Heart left ventricle (tissue), 16 donors: ENCODE data around the gene WSCD2. TPM values are rescaled to one million over a fixed set of nuclear protein-coding genes. Genes with fewer than 3 reads are reported as not detected.

Experiments used
- ATAC-seq, 4 donors: fragments of 200-7000 bp; cut with Tn5 transposase; one replicate each; pipeline ENCODE4 v1.9.1; 2020 to 2022; ENCODE audit warnings: moderate library complexity in 4 of 4, mild to moderate bottlenecking in 3 of 4, moderate number of reproducible peaks in 1 of 4
- DNase-seq, 5 donors: peaks; one replicate each; pipeline ENCODE4 v3.0.0-alpha.2; 2020
- H3K27ac ChIP-seq, 12 donors: fragments of 200-600 bp; sonication (generic) in 4 of 12; one replicate each; pipeline versions ENCODE4 v1.5.0 to v1.8.0; 2016 to 2022; ENCODE audit warnings: mild to moderate bottlenecking in 2 of 12
- H3K27me3 ChIP-seq, 9 donors: fragments of 200-600 bp; sonication (generic) in 2 of 9; one replicate each; pipeline versions ENCODE4 v1.5.1 to v1.8.0; 2016 to 2022; ENCODE audit warnings: mild to moderate bottlenecking in 3 of 9
- H3K36me3 ChIP-seq, 9 donors: fragments of 200-600 bp; sonication (generic) in 2 of 9; one replicate each; pipeline versions ENCODE4 v1.5.0 to v1.8.0; 2018 to 2022; ENCODE audit warnings: mild to moderate bottlenecking in 2 of 9
- H3K4me1 ChIP-seq, 12 donors: fragments of 200-600 bp; sonication (generic) in 4 of 12; one replicate each; pipeline versions ENCODE4 v1.5.0 to v1.8.0; 2016 to 2022; ENCODE audit warnings: mild to moderate bottlenecking in 3 of 12
- H3K4me3 ChIP-seq, 12 donors: fragments of 200-600 bp; sonication (generic) in 4 of 12; one replicate each; pipeline versions ENCODE4 v1.5.0 to v1.8.0; 2017 to 2022; ENCODE audit warnings: mild to moderate bottlenecking in 9 of 12, moderate library complexity in 4 of 12
- H3K9me3 ChIP-seq, 12 donors: fragments of 200-600 bp; sonication (generic) in 4 of 12; one replicate each; pipeline versions ENCODE4 v1.5.0 to v1.8.0; 2016 to 2022; ENCODE audit warnings: mild to moderate bottlenecking in 1 of 12
- POLR2A ChIP-seq, 2 donors: fragments of 450-650 bp; IDR thresholded peaks; one replicate each; pipeline ENCODE4 v1.6.1; 2017; ENCODE audit warnings: antibody characterized with exemption in 2 of 2, mild to moderate bottlenecking in 2 of 2, moderate library complexity in 2 of 2
- WGBS, 4 donors: extraction: QIAGEN DNeasy Blood & Tissue Kit in 2 of 4; methylation state at CpG; one replicate each; pipeline versions ENCODE4 v1.1.5 to v1.1.7; 2013 to 2018; 5-methylcytosine and 5-hydroxymethylcytosine counted together
- intact Hi-C, 10 donors: fragments of 100-400 bp; cut with DNase I; formaldehyde crosslinking; loops; one replicate each; pipeline versions ENCODE4 v1.11.1 to v1.14.2; 2022
- polyA plus RNA-seq, 2 donors: library from polyadenylated mRNA; stranded (reverse); fragments of 200-250 nt; gene quantifications; one replicate each; pipeline ENCODE4 v1.2.3, GENCODE V29; 2013
- total RNA-seq, 9 donors: library from RNA; depleted of rRNA in 2 of 9; stranded (reverse); fragments of >200 nt in 2 of 9; fragmentation: NEBNext Ultra II Directional in 3 of 9; extraction: Animal tissue kit (Norgen Biotek cat#: 25700) in 3 of 9; gene quantifications; one replicate each; pipeline versions ENCODE4 v1.1.0 to v1.2.4, GENCODE V29; 2016 to 2023
- TF ChIP-seq, protein P1 (sequence below), 12 donors: fragments of 200-600 bp; sonication (generic) in 4 of 12; IDR thresholded peaks; one replicate each; pipeline versions ENCODE4 v1.5.0 to v1.8.0; 2018 to 2022; ENCODE audit warnings: antibody characterized with exemption in 12 of 12, mild to moderate bottlenecking in 5 of 12
- donor health status: ischemic (EF 13 %, LVEDD 7.1; RV severe dilation, severe dysfunction).
- donor health status: healthy with polysubstance abuse.
- donor health status: DM: no; HTN: yes; CAD: no.
- donor health status: DM: no; HTN: no; CAD: no.
- donor health status: ischemic (EF 25% LVEDD 6.9; RV normal size, moderate dysfunction).
- donor health status: ischemic (EF 25% LVEDD 5.7; RV mildly dilated, moderate dysfunction).
- donor health status: healthy.
- donor health status: DM: yes; HTN: yes; CAD: no.
- donor health status: ischemic (EF 35%, LVEDD 5.7; RV mildly dilated, moderate dysfunction).
- donor health status: nonischemic (EF 11% LVEDD 7.7; RV severe dilation, severe dysfunction).
- donor health status: DM: yes; HTN: yes; CAD: no.
- donor health status: PGD.
- donor health status: ischemic (EF 29% LVEDD 5.4; RV normal size, mild dysfunction).
- donor health status: nonischemic (EF 23%, LVEDD 6.1; RV moderate dilation, normal function).

WSCD2 gene
- total and polyA plus RNA-seq, 11 donors: 0.07 to 2.5 (median 0.49) TPM; not detected in 3

- H3K27me3 ChIP-seq: peaks cover 0 to 6% (median 0%) of the 10 kb centered on the region in 9 donors
- intact Hi-C loops: loop anchor here in 5 of 10 donors (10.0 kb wide), 3 partner anchors 102 to 432 kb away; partner anchors contain the start of gene PRDM4 (in 2 of the 5)
- no peak for DNase-seq
- no peak overlapping the region for H3K27ac ChIP-seq
- no peaks in the 10 kb centered on the region for H3K9me3 ChIP-seq
- H3K4me1 ChIP-seq: no peaks in the 10 kb centered on the region
- no peaks in the 10 kb centered on the region for H3K36me3 ChIP-seq
- H3K4me3 ChIP-seq: no peak overlapping the region
- 80 to 93% (median 82%) methylated on average over 1 of the region's 1 CpG for WGBS, 4 donors
- no peak for TF ChIP-seq POLR2A (IDR thresholded peaks at IDR 0.05)
- no peak for ATAC-seq
Measured at GRCh38 chr12:108196319-108196718, 67.2 kb downstream of the WSCD2 start.

DNA sequence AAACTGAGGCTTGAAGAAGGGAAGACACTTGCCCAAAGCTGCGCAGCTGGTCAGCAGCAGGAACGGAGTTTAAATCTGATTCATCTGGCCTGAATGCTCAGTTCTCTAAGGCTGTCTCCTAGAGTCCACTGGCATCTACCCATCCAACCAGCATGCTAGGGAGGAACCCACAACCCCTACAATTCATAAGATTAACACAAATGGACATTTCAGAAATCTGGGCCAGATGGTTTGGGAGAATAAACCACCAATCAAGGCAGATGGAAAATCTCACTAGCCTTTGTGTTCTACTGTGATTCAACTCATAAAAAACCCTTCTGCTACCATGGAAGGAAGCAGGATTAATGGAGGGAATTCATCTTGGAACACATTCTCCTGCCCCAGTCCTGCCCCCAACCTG lies 67.8 kb downstream of the WSCD2 start:
- no peak for DNase-seq
- Histone ChIP-seq H3K27me3 (peaks cover 0 to 6% (median 0%) of the 10 kb centered on the region in 9 donors), H3K4me3 (no peak overlapping the region), H3K27ac (no peak overlapping the region), H3K9me3 (no peaks in the 10 kb centered on the region), H3K4me1 (no peaks in the 10 kb centered on the region), H3K36me3 (no peaks in the 10 kb centered on the region)
- no peak for ATAC-seq
- TF ChIP-seq, protein P1, sequence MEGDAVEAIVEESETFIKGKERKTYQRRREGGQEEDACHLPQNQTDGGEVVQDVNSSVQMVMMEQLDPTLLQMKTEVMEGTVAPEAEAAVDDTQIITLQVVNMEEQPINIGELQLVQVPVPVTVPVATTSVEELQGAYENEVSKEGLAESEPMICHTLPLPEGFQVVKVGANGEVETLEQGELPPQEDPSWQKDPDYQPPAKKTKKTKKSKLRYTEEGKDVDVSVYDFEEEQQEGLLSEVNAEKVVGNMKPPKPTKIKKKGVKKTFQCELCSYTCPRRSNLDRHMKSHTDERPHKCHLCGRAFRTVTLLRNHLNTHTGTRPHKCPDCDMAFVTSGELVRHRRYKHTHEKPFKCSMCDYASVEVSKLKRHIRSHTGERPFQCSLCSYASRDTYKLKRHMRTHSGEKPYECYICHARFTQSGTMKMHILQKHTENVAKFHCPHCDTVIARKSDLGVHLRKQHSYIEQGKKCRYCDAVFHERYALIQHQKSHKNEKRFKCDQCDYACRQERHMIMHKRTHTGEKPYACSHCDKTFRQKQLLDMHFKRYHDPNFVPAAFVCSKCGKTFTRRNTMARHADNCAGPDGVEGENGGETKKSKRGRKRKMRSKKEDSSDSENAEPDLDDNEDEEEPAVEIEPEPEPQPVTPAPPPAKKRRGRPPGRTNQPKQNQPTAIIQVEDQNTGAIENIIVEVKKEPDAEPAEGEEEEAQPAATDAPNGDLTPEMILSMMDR (IDR thresholded peaks at IDR 0.05): no peak
- no peak for TF ChIP-seq POLR2A (IDR thresholded peaks at IDR 0.05)
- WGBS, 4 donors: 77 to 100% (median 93%) methylated on average over 2 of the region's 2 CpGs
- intact Hi-C loops: loop anchor here in 5 of 10 donors (10.0 kb wide), 3 partner anchors 102 to 432 kb away; partner anchors contain the start of gene PRDM4 (in 2 of the 5)

DNA sequence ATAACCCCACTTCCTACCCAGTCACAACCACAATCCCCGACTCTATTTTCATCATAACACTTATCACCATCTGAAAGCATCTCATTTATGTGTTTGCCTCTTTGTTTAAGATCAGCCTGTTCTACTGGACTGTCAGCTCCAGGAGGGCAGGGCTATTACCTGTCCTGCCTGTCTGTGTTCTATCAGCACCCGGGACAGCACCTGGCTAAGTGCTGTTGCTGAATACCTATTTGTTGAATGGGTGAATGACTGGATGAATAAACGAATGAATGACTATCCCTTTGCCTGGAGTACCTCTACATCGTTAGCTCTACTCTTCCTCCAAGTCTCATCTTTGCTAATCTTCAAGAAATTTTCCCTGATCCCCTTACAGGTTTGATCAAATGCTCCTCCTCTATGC lies 69.0 kb downstream of the WSCD2 start:
- intact Hi-C loops: loop anchor here in 5 of 10 donors (10.0 kb wide), 3 partner anchors 103 to 433 kb away; partner anchors contain the start of gene PRDM4 (in 2 of the 5)

GRCh38 chr12:108199106-108199505 lies 70.0 kb downstream of the WSCD2 start:
- no peak for DNase-seq
- Histone ChIP-seq H3K4me3 (no peak overlapping the region), H3K27ac (no peak overlapping the region), H3K9me3 (peaks cover 0 to 12% (median 7%) of the 10 kb centered on the region in 12 donors), H3K27me3 (peaks cover 0 to 8% (median 0%) of the 10 kb centered on the region in 9 donors), H3K36me3 (no peaks in the 10 kb centered on the region), H3K4me1 (no peaks in the 10 kb centered on the region)
- ATAC-seq: no peak
- WGBS, 4 donors: 71 to 82% (median 78%) methylated on average over 5 of the region's 5 CpGs
- TF ChIP-seq, protein P1 (IDR thresholded peaks at IDR 0.05): no peak
- intact Hi-C loops: loop anchor here in 5 of 10 donors (10.0 kb wide), 3 partner anchors 104 to 434 kb away; partner anchors contain the start of gene PRDM4 (in 2 of the 5)

More for the DNA sequence above, 69.0 kb downstream of the WSCD2 start:
- ATAC-seq: no peak
- Histone ChIP-seq H3K36me3 (no peaks in the 10 kb centered on the region), H3K9me3 (peaks cover 0 to 4% (median under 1%) of the 10 kb centered on the region in 12 donors), H3K27ac (no peak overlapping the region), H3K4me1 (no peaks in the 10 kb centered on the region), H3K4me3 (no peak overlapping the region), H3K27me3 (peaks cover 0 to 8% (median 0%) of the 10 kb centered on the region in 9 donors)
- DNase-seq: no peak
- 53 to 59% (median 55%) methylated on average over 4 of the region's 4 CpGs for WGBS, 4 donors
- TF ChIP-seq POLR2A (IDR thresholded peaks at IDR 0.05): no peak
- TF ChIP-seq, protein P1 (IDR thresholded peaks at IDR 0.05): no peak

DNA sequence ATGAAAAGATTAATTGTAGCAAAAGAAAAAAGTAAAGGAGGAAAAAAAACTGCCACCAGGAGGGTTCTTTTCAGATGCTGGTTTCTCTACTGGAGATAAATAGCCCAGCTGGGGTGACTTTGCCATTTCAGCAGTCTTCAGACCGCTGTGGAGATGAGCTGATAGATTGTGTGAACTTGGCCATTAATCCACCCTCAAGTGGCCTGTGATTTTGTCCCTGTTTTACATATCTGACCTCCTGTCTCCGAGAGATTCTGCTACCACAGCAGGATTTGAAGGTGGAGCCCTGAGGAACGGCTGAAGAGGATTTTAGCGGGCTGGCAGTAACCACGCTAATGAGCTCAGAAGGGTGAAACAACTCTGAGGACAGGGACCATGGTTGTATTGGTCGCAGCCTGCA lies 72.7 kb downstream of the WSCD2 start:
- intact Hi-C loops: no loop called here
- no peak for DNase-seq
- WGBS, 4 donors: 24 to 40% (median 26%) methylated on average over 4 to 6 of the region's 6 CpGs

More for the DNA sequence above, 72.7 kb downstream of the WSCD2 start:
- H3K9me3 ChIP-seq: peaks cover 0 to 12% (median 7%) of the 10 kb centered on the region in 12 donors
- H3K4me3 ChIP-seq: no peak overlapping the region
- H3K27me3 ChIP-seq: peaks cover 0 to 8% (median 0%) of the 10 kb centered on the region in 9 donors
- no peaks in the 10 kb centered on the region for H3K36me3 ChIP-seq
- H3K27ac ChIP-seq: no peak overlapping the region
- ATAC-seq: no peak
- TF ChIP-seq, protein P1 (IDR thresholded peaks at IDR 0.05): no peak
- no peak for TF ChIP-seq POLR2A (IDR thresholded peaks at IDR 0.05)
- H3K4me1 ChIP-seq: no peaks in the 10 kb centered on the region
